ENCODE data around the gene STPG4. TPM values are rescaled to one million over a fixed set of nuclear protein-coding genes. Genes with fewer than 3 reads are reported as not detected.

STPG4 gene
- total and polyA plus RNA-seq, 2 of the 8 experiments (the other 6 are each of a cell fraction or from before 2014, with no cell fraction given): 0.28 TPM; not detected in 1

GRCh38 chr2:47074691-47075090 lies 80.4 kb downstream of the STPG4 start:
- H4K8ac ChIP-seq (ENCODE audit: extremely low read depth, insufficient read depth, low read length): no peak overlapping the region
- no peaks in the 10 kb centered on the region for H3K27me3 ChIP-seq (replicated peaks in 1 of 4; ENCODE audit: control insufficient read depth in 3 of 4, extremely low read depth in 1 of 4, insufficient read depth in 3 of 4, low read length in 3 of 4)
- H3K4me2 ChIP-seq (ENCODE audit: insufficient read depth in 1 of 2, low read depth in 2 of 2, low read length in 2 of 2): no peak overlapping the region
- H2BK20ac ChIP-seq (ENCODE audit: low read length): no peak overlapping the region
- no peak overlapping the region for H2AFZ ChIP-seq (ENCODE audit: low read length)
- H3K9me3 ChIP-seq (ENCODE audit: insufficient read depth in 2 of 2, low read depth in 1 of 2, low read length in 1 of 2): no peaks in the 10 kb centered on the region
- H3K4ac ChIP-seq (replicated peaks; ENCODE audit: insufficient read length, low read depth, low read length): no peak overlapping the region
- H3K23me2 ChIP-seq (ENCODE audit: low read depth, low read length): no peaks in the 10 kb centered on the region
- FAIRE-seq (no peak), DNase-seq (ENCODE audit: low read depth in 1 of 2, low spot score in 2 of 2) (no peak)
- H3K14ac ChIP-seq (ENCODE audit: insufficient read length): no peak overlapping the region
- ChIA-PET POLR2A (ENCODE audit: partially characterized antibody) (interaction anchor here (1.1 kb wide), 1 partner anchor 14 kb away, joined by 3 read pairs; no protein-coding TSS in a partner anchor), CTCF (ENCODE audit: partially characterized antibody) (interaction anchor here (1.0 kb wide), 1 partner anchor 195 kb away, joined by 3 read pairs; no protein-coding TSS in a partner anchor)
- H3K4me1 ChIP-seq (replicated peaks in 1 of 4; ENCODE audit: control insufficient read depth in 3 of 4, insufficient read depth in 4 of 4, low read length in 3 of 4): peaks cover 0 to 41% (median 24%) of the 10 kb centered on the region in 4 experiments; a peak in 6 of 7 replicates
- no peak overlapping the region for H3K18ac ChIP-seq (ENCODE audit: extremely low read depth, low read length)
- no peak overlapping the region for H4K91ac ChIP-seq (replicated peaks; ENCODE audit: insufficient read length, low read length)
- H2BK5ac ChIP-seq (ENCODE audit: low read depth, low read length): no peak overlapping the region
- no peak overlapping the region for H2BK15ac ChIP-seq (ENCODE audit: low read length)
- no peaks in the 10 kb centered on the region for H3K36me3 ChIP-seq (ENCODE audit: control insufficient read depth in 2 of 4, insufficient read depth in 4 of 4, low read length in 3 of 4)
- no peak overlapping the region for H3K23ac ChIP-seq (ENCODE audit: insufficient read length)
- TF ChIP-seq FOSL1 (IDR thresholded peaks at IDR 0.05; ENCODE audit: insufficient read depth, low read depth, low read length) (no peak), RBBP5 (IDR thresholded peaks at IDR 0.05; ENCODE audit: borderline replicate concordance, low read depth, low read length) (no peak), SP2 (IDR thresholded peaks at IDR 0.05; ENCODE audit: low read length) (no peak), KDM5A (IDR thresholded peaks at IDR 0.05; ENCODE audit: low read length) (no peak), POLR2AphosphoS5 (IDR thresholded peaks at IDR 0.05; ENCODE audit: low read depth, low read length) (no peak), GTF2F1 (IDR thresholded peaks at IDR 0.05; ENCODE audit: borderline replicate concordance, low read depth, low read length) (no peak), BACH1 (IDR thresholded peaks at IDR 0.05; ENCODE audit: low read length) (no peak)
- WGBS, 2 experiments (ENCODE audit: extremely low coverage in 1 of 2, insufficient coverage in 1 of 2, insufficient read length in 1 of 2, insufficient replicate concordance in 2 of 2, low coverage in 1 of 2, low lambda C conversion rate in 2 of 2, missing lambda C conversion rate in 1 of 2): 72% methylated on average over 4 of the region's 4 CpGs; no CpG with 5 or more reads in 1 of the 2 experiments
- H3K9ac ChIP-seq (replicated peaks in 1 of 4; ENCODE audit: extremely low read depth in 1 of 4, low read depth in 3 of 4, low read length in 3 of 4): no peak overlapping the region
- H3K4me3 ChIP-seq (ENCODE audit: extremely low read depth in 1 of 4, insufficient read depth in 2 of 4, low read depth in 3 of 4, low read length in 4 of 4): no peak overlapping the region
- no peak overlapping the region for H4K5ac ChIP-seq (ENCODE audit: insufficient read length, low read depth, low read length)
- H4K20me1 ChIP-seq (replicated peaks in 1 of 2; ENCODE audit: control insufficient read depth in 1 of 2, insufficient read depth in 2 of 2, low read length in 2 of 2): no peaks in the 10 kb centered on the region
- no peaks in the 10 kb centered on the region for H3K79me2 ChIP-seq (ENCODE audit: control insufficient read depth in 1 of 2, insufficient read depth in 2 of 2, low read length in 2 of 2)
- H3K79me1 ChIP-seq (ENCODE audit: low read depth, low read length): no peaks in the 10 kb centered on the region
- H2BK120ac ChIP-seq (replicated peaks; ENCODE audit: low read depth, low read length): no peak overlapping the region
- H3K56ac ChIP-seq (replicated peaks; ENCODE audit: insufficient read length, low read depth, low read length): no peak overlapping the region
- H3K27ac ChIP-seq (ENCODE audit: low read depth, low read length): no peak overlapping the region
- no peak overlapping the region for H2AK5ac ChIP-seq (ENCODE audit: low read depth, low read length)
- 0 out of 2 replicates have a peak overlapping the region, but pooled peaks have one; percentile 14 for H2BK12ac ChIP-seq (ENCODE audit: low read depth, low read length)

All from H1 (cell line).